Stomach (tissue), 9 donors: Measurements from ENCODE around the gene MMP28. TPM values are rescaled to one million over a fixed set of nuclear protein-coding genes. Genes with fewer than 3 reads are reported as not detected.

Experiments used
- DNase-seq, 2 donors: peaks; one replicate each; pipeline versions ENCODE4 v3.0.0 to v3.0.0-alpha.2; 2013 to 2019
- H3K27ac ChIP-seq, 5 donors: fragments of 200-600 bp in 4 of 5; sonication (generic) in 4 of 5; one replicate each; pipeline ENCODE4 v1.5.1; 2013 to 2019; ENCODE audit warnings: mild to moderate bottlenecking in 1 of 5, moderate library complexity in 1 of 5
- H3K27me3 ChIP-seq, 3 donors: fragments of 200-600 bp; sonication (generic); one replicate each; pipeline ENCODE4 v1.5.1; 2017 to 2019; ENCODE audit warnings: mixed run types in 1 of 3
- H3K36me3 ChIP-seq, 4 donors: fragments of 200-600 bp; sonication (generic); 1 replicate in 3 of 4; 2 replicates in 1 of 4; pipeline ENCODE4 v1.5.1; 2016 to 2019
- H3K4me1 ChIP-seq, 4 donors: fragments of 200-600 bp; sonication (generic); one replicate each; pipeline ENCODE4 v1.5.1; 2016 to 2019
- H3K4me3 ChIP-seq, 4 donors: fragments of 200-600 bp; sonication (generic) in 3 of 4; one replicate each; pipeline ENCODE4 v1.5.1; 2016 to 2019; ENCODE audit warnings: mild to moderate bottlenecking in 1 of 4
- H3K9me3 ChIP-seq, 4 donors: fragments of 200-600 bp; sonication (generic); one replicate each; pipeline ENCODE4 v1.5.1; 2016 to 2019
- CTCF ChIP-seq, 7 experiments: fragments of 450-650 bp in 4 of 7; fragments of 200-600 bp in 3 of 7; sonication (generic) in 3 of 7; IDR thresholded peaks; one replicate each; pipeline ENCODE4 v1.5.1; 2016 to 2019; ENCODE audit warnings: antibody characterized with exemption in 7 of 7, control low read depth in 2 of 7, mild to moderate bottlenecking in 1 of 7
- EP300 ChIP-seq: sonication (generic); formaldehyde crosslinking; IDR thresholded peaks from one replicate; pipeline ENCODE4 v1.6.1; 2017; ENCODE audit warnings: antibody characterized with exemption
- POLR2A ChIP-seq, 4 donors: fragments of 450-650 bp; IDR thresholded peaks; one replicate each; pipeline ENCODE4 v1.6.1; 2016; ENCODE audit warnings: antibody characterized with exemption in 4 of 4, control low read depth in 2 of 4, mild to moderate bottlenecking in 1 of 4, moderate library complexity in 1 of 4
- POLR2AphosphoS5 ChIP-seq, 3 donors: sonication (generic); formaldehyde crosslinking; IDR thresholded peaks; one replicate each; pipeline ENCODE4 v1.6.1; 2016; ENCODE audit warnings: antibody characterized with exemption in 3 of 3
- WGBS, 5 donors: extraction: QIAGEN DNeasy Blood & Tissue Kit in 3 of 5; methylation state at CpG; one replicate each; pipeline versions ENCODE4 v1.1.5 to v1.1.7; 2013 to 2018; 5-methylcytosine and 5-hydroxymethylcytosine counted together
- intact Hi-C: fragments of 100-400 bp; cut with DNase I; formaldehyde crosslinking; loops from one replicate; pipeline ENCODE4 v1.15.1; 2023; ENCODE audit warnings: low total_unique reads
- polyA plus RNA-seq, 3 donors: library from polyadenylated mRNA; stranded (reverse); fragments of 200-250 nt; gene quantifications; one replicate each; pipeline ENCODE4 v1.2.3, GENCODE V29; 2013
- total RNA-seq, 5 donors: library from RNA; depleted of rRNA; stranded (reverse); fragments of >200 nt; gene quantifications; one replicate each; pipeline versions ENCODE4 v1.1.0 to v1.2.3, GENCODE V29; 2014 to 2016
- donor health status: healthy with polysubstance abuse.
- donor health status: Bipolar disorder and iron deficiency.
- donor health status: healthy.

Gene MMP28
- total and polyA plus RNA-seq, 8 donors, result 2.2 to 75.0 (median 19.6) TPM

- H3K36me3 ChIP-seq, result no peaks in the 10 kb centered on the region
- peaks cover 18 to 55% (median 43%) of the 10 kb centered on the region in 4 donors for H3K4me1 ChIP-seq
- no peaks in the 10 kb centered on the region for H3K27me3 ChIP-seq
- DNase-seq, result peak in 1 of 2 donors; percentile 21
- H3K9me3 ChIP-seq, result no peaks in the 10 kb centered on the region
- TF ChIP-seq POLR2A (IDR thresholded peaks at IDR 0.05) (no peak), CTCF (IDR thresholded peaks at IDR 0.05) (no peak), POLR2AphosphoS5 (IDR thresholded peaks at IDR 0.05) (no peak), EP300 (no peak)
- WGBS, 5 donors, result 27 to 34% (median 32%) methylated on average over 19 of the region's 19 CpGs
- peak overlapping the region; percentile 93 to 98 (median 96) for H3K27ac ChIP-seq
- H3K4me3 ChIP-seq, result peak overlapping the region; percentile 79 to 96 (median 88)
- intact Hi-C loops, result loop anchor here (5.0 kb wide), 1 partner anchor 41 kb away; no protein-coding TSS in a partner anchor
Observed at GRCh38 chr17:35808240-35808961, 13.0 kb upstream of the MMP28 start.

- 73 to 82% (median 78%) methylated on average over 7 of the region's 7 CpGs for WGBS, 5 donors
- H3K4me3 ChIP-seq, result no peak overlapping the region
- H3K4me1 ChIP-seq, result peaks cover 18 to 48% (median 38%) of the 10 kb centered on the region in 4 donors
- H3K27ac ChIP-seq, result no peak overlapping the region
- no peaks in the 10 kb centered on the region for H3K9me3 ChIP-seq
- TF ChIP-seq POLR2AphosphoS5 (IDR thresholded peaks at IDR 0.05) (no peak), POLR2A (IDR thresholded peaks at IDR 0.05) (no peak), EP300 (no peak), CTCF (IDR thresholded peaks at IDR 0.05) (no peak)
- no peaks in the 10 kb centered on the region for H3K36me3 ChIP-seq
- no peaks in the 10 kb centered on the region for H3K27me3 ChIP-seq
- intact Hi-C loops, result loop anchor here (5.0 kb wide), 1 partner anchor 40 kb away; no protein-coding TSS in a partner anchor
- no peak for DNase-seq
Observed at GRCh38 chr17:35807371-35808144, 12.1 kb upstream of the MMP28 start.

GRCh38 chr17:35804658-35805192 is 9.3 kb upstream of the MMP28 start:
- Histone ChIP-seq H3K4me1 (peaks cover 16 to 50% (median 38%) of the 10 kb centered on the region in 4 donors), H3K9me3 (no peaks in the 10 kb centered on the region), H3K4me3 (no peak overlapping the region), H3K36me3 (no peaks in the 10 kb centered on the region), H3K27me3 (no peaks in the 10 kb centered on the region), H3K27ac (peak overlapping the region in 2 of 5 donors; percentile 2 to 58)
- WGBS, 5 donors, result 7 to 50% (median 32%) methylated on average over 1 of the region's 1 CpG
- DNase-seq, result peak; percentile 44 to 94
- intact Hi-C loops, result loop anchor here (5.0 kb wide), 1 partner anchor 37 kb away; no protein-coding TSS in a partner anchor
- TF ChIP-seq EP300, result no peak
- TF ChIP-seq CTCF (IDR thresholded peaks at IDR 0.05), result peak in 5 of 7 experiments; percentile 80 to 98 (median 85)
- peak; percentile 21 to 74 (median 57) for TF ChIP-seq POLR2AphosphoS5 (IDR thresholded peaks at IDR 0.05)
- TF ChIP-seq POLR2A (IDR thresholded peaks at IDR 0.05), result no peak

GRCh38 chr17:35801583-35802224 is 6.3 kb upstream of the MMP28 start:
- H3K27ac ChIP-seq, result peak overlapping the region in 3 of 5 donors; percentile 38 to 51 (median 50)
- 45 to 56% (median 50%) methylated on average over 9 of the region's 9 CpGs for WGBS, 5 donors
- TF ChIP-seq CTCF (IDR thresholded peaks at IDR 0.05), result no peak
- TF ChIP-seq EP300, result no peak
- no peak for TF ChIP-seq POLR2A (IDR thresholded peaks at IDR 0.05)
- TF ChIP-seq POLR2AphosphoS5 (IDR thresholded peaks at IDR 0.05), result peak; percentile 54 to 82 (median 58)
- H3K9me3 ChIP-seq, result no peaks in the 10 kb centered on the region
- no peak overlapping the region for H3K4me3 ChIP-seq
- H3K4me1 ChIP-seq, result peaks cover 17 to 51% (median 34%) of the 10 kb centered on the region in 4 donors
- peak; percentile 72 to 89 for DNase-seq
- intact Hi-C loops, result no loop called here
- peaks cover 0 to 20% (median 0%) of the 10 kb centered on the region in 3 donors for H3K27me3 ChIP-seq
- no peaks in the 10 kb centered on the region for H3K36me3 ChIP-seq
